GM12865 (cell line): ENCODE results near the gene RARRES1.

Source experiments
- DNase-seq: peaks from one replicate; pipeline ENCODE4 v3.0.0; 2010; ENCODE audit warnings: low read depth
- H3K4me3 ChIP-seq: 2 replicates; pipeline ENCODE4 v1.5.1; 2011; ENCODE audit warnings: mild to moderate bottlenecking, low read depth, low read length, control low read depth
- TF ChIP-seq, protein P1 (sequence below): IDR thresholded peaks from 2 replicates; pipeline ENCODE4 v1.5.1; 2011; ENCODE audit warnings: low read length, control low read depth, low read depth, inconsistent platforms; ENCODE audit not compliant: insufficient read depth; ENCODE audit errors: missing control alignments

The RARRES1 gene

DNA sequence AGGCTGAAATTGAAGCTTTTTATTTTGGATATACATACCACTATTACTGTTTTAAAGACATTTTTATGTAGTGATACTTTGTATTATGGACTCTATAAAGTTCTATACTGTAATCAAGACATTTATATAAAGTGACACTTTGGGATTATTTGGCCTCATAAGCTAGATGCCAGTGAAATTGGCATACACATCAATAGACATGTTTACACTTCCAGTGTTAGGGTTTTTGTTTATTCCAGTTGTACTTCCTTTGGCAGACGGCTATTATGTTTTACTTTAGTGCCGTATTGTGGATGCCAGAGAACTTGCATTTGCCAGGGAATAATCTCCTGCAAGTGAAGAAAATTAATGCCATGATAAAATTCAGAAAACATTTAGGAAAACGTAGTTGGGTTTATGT is 65.8 kb downstream of the RARRES1 start:
- TF ChIP-seq, protein P1, sequence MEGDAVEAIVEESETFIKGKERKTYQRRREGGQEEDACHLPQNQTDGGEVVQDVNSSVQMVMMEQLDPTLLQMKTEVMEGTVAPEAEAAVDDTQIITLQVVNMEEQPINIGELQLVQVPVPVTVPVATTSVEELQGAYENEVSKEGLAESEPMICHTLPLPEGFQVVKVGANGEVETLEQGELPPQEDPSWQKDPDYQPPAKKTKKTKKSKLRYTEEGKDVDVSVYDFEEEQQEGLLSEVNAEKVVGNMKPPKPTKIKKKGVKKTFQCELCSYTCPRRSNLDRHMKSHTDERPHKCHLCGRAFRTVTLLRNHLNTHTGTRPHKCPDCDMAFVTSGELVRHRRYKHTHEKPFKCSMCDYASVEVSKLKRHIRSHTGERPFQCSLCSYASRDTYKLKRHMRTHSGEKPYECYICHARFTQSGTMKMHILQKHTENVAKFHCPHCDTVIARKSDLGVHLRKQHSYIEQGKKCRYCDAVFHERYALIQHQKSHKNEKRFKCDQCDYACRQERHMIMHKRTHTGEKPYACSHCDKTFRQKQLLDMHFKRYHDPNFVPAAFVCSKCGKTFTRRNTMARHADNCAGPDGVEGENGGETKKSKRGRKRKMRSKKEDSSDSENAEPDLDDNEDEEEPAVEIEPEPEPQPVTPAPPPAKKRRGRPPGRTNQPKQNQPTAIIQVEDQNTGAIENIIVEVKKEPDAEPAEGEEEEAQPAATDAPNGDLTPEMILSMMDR, result no peak
- DNase-seq, result no peak

DNA sequence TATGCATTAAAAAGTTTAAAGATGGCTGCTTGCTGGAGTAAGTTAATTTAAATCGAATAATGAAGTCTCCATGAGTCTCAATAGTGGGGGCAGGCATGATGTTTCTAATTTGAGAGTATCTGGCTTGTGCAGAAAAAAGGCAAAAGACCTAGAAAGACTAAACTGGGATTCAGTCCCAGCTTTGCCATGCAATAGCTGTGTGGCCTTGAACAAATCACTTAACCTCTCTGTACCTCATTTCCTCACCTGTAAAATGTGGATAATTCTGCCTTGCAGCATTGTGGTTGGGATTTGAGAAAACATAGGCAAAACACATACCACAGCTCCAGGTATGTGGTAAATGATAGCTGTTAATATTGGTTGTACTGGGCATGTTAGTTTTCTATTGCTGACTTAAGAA is 68.4 kb downstream of the RARRES1 start:
- DNase-seq, result no peak
- TF ChIP-seq, protein P1, result no peak
- H3K4me3 ChIP-seq, result no peak overlapping the region

More for the DNA sequence above, 65.8 kb downstream of the RARRES1 start:
- H3K4me3 ChIP-seq, result no peak overlapping the region

DNA sequence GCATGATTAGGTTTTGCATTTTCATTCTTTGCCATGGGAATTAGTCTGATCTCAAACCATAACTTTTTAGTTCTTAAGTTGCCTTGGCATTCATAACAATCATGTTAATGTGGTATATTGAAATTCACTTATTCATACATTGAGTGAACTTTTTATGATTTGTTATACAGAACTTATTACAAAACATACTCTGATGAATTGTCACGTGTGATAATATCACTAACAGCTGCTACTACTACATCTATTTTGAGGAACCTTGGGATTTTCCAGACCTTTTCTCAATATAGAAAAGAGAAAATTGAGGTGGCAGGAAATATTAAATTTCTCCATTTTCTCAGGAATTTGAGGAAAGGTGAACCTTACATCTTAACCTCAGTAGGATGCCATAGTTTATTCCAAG is 69.0 kb downstream of the RARRES1 start:
- no peak overlapping the region for H3K4me3 ChIP-seq
- TF ChIP-seq, protein P1, result no peak
- no peak for DNase-seq

DNA sequence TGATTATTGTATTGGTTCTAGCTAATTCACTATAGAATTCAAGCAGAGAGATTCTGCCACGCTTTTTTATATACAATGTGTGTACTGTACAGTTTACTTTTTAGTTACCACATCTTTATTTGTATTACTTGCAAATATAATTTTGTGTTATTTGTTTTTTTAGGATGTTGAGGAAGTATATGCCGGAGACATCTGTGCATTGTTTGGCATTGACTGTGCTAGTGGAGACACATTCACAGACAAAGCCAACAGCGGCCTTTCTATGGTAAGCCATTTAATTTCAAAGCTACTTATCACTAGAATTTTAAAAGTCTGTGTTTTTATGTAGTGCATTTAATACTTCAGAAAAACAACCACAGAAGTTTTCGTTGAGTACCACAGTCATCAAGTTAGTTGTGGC is 71.5 kb downstream of the RARRES1 start:
- no peak for DNase-seq
- no peak overlapping the region for H3K4me3 ChIP-seq
- TF ChIP-seq, protein P1, result no peak

DNA sequence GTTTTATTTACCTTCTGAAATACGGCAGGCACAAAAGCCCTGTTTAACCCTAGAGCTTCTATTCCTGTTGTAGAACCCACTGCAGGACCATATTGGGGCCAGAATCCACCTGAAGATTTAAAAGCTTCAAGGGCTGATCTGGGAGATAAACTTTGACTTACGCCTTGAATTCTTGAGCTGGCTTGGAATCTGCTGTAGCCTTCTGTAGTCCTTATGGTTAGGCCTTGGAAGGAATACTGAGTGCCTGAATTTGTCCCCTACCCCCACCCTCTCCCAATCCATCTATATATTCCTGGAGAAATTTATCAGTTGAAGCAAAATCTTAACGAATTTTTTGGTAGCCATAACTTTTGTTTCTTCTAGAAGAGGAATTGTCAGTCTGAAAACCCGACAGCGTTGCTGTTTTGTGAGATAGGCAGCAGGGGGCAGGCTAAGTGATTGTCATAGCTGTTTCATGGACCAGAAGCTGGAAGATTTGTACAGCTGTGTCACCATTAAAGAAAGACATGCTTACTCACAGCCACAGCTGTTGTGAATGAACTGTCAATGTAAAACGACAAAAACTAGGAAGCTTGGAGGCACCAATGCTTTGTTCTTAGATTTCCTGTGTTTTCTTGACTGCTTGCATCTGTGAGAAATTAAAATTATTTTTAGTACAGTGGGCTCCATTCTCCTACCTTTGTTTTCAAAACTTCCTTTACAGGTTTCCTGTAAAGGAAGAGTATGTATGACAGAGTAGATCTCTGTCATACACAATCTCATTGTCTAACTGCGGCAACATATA is 72.6 kb downstream of the RARRES1 start:
- H3K4me3 ChIP-seq, result no peak overlapping the region
- DNase-seq, result peak; percentile 50
- TF ChIP-seq, protein P1, result peak; percentile 59

DNA sequence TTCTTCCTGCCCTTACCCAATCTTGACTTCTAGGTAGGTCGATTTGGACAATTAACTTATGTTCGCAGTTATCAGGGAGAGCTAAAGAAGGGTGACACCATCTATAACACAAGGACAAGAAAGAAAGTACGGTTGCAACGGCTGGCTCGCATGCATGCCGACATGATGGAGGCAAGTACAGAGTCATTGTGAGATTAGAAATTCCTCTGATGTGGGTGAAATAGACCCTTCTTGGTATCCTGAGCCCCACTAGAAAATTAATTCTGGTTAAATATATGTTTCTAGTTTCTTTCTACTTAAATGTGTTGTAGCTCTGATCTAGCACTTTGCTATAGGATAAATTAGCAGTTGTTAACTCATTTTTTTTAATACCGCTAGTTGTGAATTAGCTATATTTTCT is 73.4 kb downstream of the RARRES1 start:
- TF ChIP-seq, protein P1, result no peak
- peak; percentile 5 for DNase-seq
- H3K4me3 ChIP-seq, result no peak overlapping the region

DNA sequence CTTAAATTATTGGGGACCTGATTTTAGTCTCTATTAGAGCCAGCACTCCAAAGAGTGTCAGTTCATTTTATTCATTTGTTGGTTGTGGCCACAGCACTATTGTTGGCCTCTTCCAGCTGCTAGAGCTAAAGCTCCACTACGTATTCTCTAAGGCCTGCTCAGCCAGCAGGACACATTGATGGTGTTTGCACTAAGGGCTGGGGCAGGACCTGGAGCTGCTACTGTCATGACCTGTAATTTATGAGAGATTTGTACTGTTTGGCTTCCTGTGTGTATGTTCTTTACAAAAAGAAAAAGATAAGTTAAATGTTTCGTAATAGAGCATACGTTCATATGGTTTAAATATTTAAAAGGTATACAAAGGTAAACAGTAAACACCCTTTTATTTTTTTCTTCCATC is 79.8 kb downstream of the RARRES1 start:
- TF ChIP-seq, protein P1, result no peak
- H3K4me3 ChIP-seq, result no peak overlapping the region
- no peak for DNase-seq
